ENCODE measurements around the gene GALNT7.

GALNT7 gene

GRCh38 chr4:173333658-173334084 is 165.1 kb downstream of the GALNT7 start:
- TF ChIP-seq CTCF (IDR thresholded peaks at IDR 0.05): no peak
- no peaks in the 10 kb centered on the region for H3K79me2 ChIP-seq
- peak overlapping the region; percentile 85 for H3K4me2 ChIP-seq (ENCODE audit: low read length)
- peak overlapping the region; percentile 86 for H2AFZ ChIP-seq
- H3K36me3 ChIP-seq (ENCODE audit: control insufficient read depth, insufficient read depth, low read length): no peaks in the 10 kb centered on the region
- H3K9ac ChIP-seq: peak overlapping the region; percentile 58
- H3K27ac ChIP-seq: peak overlapping the region; percentile 94
- H3K4me1 ChIP-seq: no peaks in the 10 kb centered on the region
- peak overlapping the region; percentile 98 for H3K4me3 ChIP-seq (ENCODE audit: low read depth, low read length)
- H3K27me3 ChIP-seq (ENCODE audit: control insufficient read depth, insufficient read depth, low read length): no peaks in the 10 kb centered on the region
- H3K9me3 ChIP-seq (ENCODE audit: control insufficient read depth, low read length): no peaks in the 10 kb centered on the region

DNA sequence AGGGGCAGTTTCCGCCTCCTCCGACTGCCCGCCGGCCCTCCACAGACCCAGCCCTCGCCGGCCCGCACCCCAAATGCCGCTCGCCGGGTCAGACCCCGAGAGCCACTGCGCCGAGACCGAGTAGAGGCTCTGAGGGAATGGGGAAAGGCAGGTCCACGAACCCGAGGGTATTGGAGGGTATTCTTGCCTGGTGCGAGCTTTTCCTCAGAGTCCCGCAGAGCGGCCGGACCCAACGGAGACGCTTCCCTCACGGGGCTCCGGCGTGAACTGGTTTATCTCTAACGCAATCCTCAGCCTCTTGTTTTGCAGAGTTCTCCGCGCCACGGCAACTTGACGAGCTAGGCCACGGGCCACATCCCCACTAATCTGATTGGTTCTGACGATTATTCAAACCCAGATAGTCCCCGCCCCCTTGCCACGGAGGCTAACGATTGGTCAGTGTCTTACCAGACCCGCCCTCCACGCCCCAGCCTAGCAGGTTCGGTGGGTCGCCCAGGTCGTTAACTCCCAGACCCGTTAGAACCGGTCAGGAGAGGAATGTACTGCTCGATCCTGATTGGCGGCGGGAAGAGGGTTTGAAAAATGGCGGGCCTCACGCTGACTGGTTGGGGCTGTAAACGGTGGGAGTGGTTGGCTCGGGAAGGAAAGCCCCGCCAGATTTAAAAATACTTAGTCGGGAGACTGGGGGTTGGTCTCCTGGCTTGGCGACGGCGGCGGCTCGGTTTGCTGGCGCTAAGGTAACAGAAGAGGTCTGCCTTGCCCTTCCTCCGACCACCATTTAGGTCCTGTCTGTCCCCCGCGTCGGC is 165.7 kb downstream of the GALNT7 start, which contains the start of gene HMGB2:
Gene HMGB2, minus strand, starts transcription at position 274 of the 806 bp plus-strand sequence. CDS start 709 bp downstream, outside the sequence.
- H3K4me1 ChIP-seq: no peaks in the 10 kb centered on the region
- peak within 1 kb of the TSS; percentile 86 for H2AFZ ChIP-seq
- peak within 1 kb of the TSS; percentile 98 for H3K4me3 ChIP-seq (ENCODE audit: low read depth, low read length)
- peak within 1 kb of the TSS; percentile 94 for H3K27ac ChIP-seq
- H3K36me3 ChIP-seq (ENCODE audit: control insufficient read depth, insufficient read depth, low read length): no peaks in the 10 kb centered on the region
- H3K9ac ChIP-seq: peak within 1 kb of the TSS; percentile 58
- H3K9me3 ChIP-seq (ENCODE audit: control insufficient read depth, low read length): no peaks in the 10 kb centered on the region
- no peaks in the 10 kb centered on the region for H3K27me3 ChIP-seq (ENCODE audit: control insufficient read depth, insufficient read depth, low read length)
- no peaks in the 10 kb centered on the region for H3K79me2 ChIP-seq
- no peak for TF ChIP-seq CTCF (IDR thresholded peaks at IDR 0.05)
- peak within 1 kb of the TSS; percentile 85 for H3K4me2 ChIP-seq (ENCODE audit: low read length)

DNA sequence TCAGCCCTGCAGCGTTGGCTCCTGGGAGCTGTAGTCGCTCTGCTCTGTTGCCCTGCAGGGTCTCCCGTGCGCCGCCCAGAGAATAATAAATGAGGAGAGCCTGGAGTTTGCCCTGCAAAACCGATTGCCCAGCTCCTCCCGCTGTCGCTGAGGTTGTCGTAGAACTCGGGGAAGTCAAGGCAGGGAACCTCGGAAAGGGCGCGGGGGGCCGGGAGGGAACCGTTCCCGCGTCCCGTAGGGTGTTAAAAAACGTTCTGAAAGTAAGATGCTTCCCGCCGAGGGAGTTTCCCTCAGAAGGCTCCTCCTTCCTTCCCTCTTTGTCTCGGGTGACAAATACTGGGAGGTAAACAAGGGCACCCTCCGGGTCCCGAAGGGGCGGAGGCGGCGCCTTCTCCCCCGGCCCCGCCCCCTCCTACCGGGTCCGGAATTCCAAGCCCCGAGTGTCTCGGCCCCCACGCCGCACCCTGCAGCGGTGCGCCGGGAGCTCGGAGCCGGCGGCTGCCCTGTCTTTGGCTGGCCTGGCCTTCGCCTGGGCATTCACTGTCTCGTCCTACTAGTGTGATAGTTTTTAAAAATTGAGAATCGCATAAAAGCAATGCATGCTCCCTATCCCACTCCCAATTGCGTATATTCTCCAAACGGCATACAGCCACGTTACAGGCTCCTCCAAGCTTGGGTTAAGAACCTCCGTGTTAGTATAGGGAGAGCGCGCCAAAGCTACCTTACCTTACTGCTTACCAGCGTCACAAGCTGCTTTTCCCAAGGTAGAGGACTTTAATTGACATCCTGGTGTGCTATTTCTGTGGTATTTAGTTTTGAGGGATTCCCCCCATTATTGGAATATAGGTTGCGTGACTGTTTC is 166.5 kb downstream of the GALNT7 start:
- no peaks in the 10 kb centered on the region for H3K4me1 ChIP-seq
- peak overlapping the region; percentile 81 for H2AFZ ChIP-seq
- TF ChIP-seq CTCF (IDR thresholded peaks at IDR 0.05): no peak
- peak overlapping the region; percentile 73 for H3K4me2 ChIP-seq (ENCODE audit: low read length)
- no peaks in the 10 kb centered on the region for H3K79me2 ChIP-seq
- H3K27me3 ChIP-seq (ENCODE audit: control insufficient read depth, insufficient read depth, low read length): no peaks in the 10 kb centered on the region
- no peaks in the 10 kb centered on the region for H3K36me3 ChIP-seq (ENCODE audit: control insufficient read depth, insufficient read depth, low read length)
- H3K9ac ChIP-seq: no peak overlapping the region
- peak overlapping the region; percentile 98 for H3K4me3 ChIP-seq (ENCODE audit: low read depth, low read length)
- H3K9me3 ChIP-seq (ENCODE audit: control insufficient read depth, low read length): no peaks in the 10 kb centered on the region
- H3K27ac ChIP-seq: peak overlapping the region; percentile 94

DNA sequence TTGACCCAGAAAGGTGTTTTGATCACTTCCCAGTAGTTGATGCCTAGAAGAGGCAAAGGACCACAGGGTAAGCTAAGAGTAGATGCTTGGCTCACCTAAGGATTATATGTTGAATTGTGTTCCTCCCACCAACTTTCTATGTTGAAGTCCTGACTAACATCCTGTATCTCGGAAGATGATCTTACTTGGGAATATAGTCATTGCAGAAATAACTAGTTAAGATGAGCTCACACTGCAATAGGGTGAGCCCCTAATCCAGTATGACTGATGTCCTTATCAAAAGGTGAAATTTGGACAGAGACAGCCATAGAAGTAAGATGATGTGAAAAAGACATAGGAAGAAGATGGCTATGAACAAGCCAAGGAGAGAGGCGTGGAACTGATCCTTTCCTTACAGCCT is 168.9 kb downstream of the GALNT7 start:
- Histone ChIP-seq H3K4me3 (ENCODE audit: low read depth, low read length) (no peak overlapping the region), H3K9ac (no peak overlapping the region), H3K4me2 (ENCODE audit: low read length) (no peak overlapping the region), H3K9me3 (ENCODE audit: control insufficient read depth, low read length) (no peaks in the 10 kb centered on the region), H3K27me3 (ENCODE audit: control insufficient read depth, insufficient read depth, low read length) (no peaks in the 10 kb centered on the region), H2AFZ (no peak overlapping the region), H3K36me3 (ENCODE audit: control insufficient read depth, insufficient read depth, low read length) (no peaks in the 10 kb centered on the region), H3K79me2 (no peaks in the 10 kb centered on the region), H3K4me1 (no peaks in the 10 kb centered on the region), H3K27ac (no peak overlapping the region)
- no peak for TF ChIP-seq CTCF (IDR thresholded peaks at IDR 0.05)

Measured in parathyroid adenoma (tissue), 2 donors.